ENCODE measurements around the gene CTDSPL. TPM values are rescaled to one million over a fixed set of nuclear protein-coding genes. Genes with fewer than 3 reads are reported as not detected.
A peak's percentile ranks its signal among the peaks of the same experiment; 100 is the strongest.

The CTDSPL gene
- total RNA-seq, 1 donor from 2014 or later = 68.4 TPM

DNA sequence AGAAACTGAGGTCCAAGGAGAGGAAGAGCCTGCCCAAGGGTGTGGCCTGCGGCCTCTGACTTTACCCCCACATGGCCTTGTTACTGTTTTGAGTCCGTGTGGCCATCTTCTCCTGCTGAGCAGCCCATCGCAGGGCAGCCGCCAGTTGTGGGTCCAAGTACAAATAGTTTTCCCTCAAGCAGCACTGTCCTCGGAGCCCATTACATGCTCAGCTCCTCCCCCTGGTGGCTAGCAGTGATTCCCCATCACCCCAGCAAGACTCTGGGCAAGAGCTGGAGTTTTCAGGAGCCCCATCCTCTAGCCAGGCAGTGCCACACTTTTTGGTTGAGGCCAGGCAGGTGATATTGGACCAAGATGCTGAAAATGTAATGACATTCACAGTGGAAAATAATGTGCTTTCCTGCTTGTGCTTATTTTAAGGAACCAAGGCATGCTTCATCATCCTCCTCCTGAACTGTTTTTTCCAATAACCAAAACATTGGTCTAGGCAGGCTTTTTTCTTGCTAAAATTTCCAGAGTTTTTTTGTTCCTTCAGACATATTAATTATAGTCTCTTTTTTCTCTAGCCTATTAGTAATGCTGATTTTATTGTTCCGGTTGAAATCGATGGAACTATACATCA, 105.7 kb downstream of the CTDSPL start:
- no peak for DNase-seq (ENCODE audit: low spot score)

DNA sequence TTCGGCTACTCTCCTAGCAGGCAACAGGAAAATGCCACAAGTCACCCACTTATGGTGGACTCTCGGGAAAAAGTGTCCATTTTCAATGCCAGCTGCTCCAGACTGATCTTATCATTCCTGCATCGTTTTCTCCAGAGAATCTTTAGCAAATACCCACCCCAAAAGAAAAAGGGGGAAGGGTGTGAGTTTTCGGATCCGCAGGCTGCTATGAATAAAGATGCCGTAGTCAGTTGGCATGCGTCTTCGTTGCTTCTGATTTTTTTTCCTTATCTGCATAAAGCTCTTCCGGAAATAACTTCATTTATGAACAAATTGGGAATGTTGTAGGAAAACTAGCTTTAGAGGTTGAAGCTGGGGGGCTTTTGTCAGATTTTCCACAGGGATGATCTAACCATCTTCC, 106.5 kb downstream of the CTDSPL start:
- DNase-seq (ENCODE audit: low spot score) = no peak

DNA sequence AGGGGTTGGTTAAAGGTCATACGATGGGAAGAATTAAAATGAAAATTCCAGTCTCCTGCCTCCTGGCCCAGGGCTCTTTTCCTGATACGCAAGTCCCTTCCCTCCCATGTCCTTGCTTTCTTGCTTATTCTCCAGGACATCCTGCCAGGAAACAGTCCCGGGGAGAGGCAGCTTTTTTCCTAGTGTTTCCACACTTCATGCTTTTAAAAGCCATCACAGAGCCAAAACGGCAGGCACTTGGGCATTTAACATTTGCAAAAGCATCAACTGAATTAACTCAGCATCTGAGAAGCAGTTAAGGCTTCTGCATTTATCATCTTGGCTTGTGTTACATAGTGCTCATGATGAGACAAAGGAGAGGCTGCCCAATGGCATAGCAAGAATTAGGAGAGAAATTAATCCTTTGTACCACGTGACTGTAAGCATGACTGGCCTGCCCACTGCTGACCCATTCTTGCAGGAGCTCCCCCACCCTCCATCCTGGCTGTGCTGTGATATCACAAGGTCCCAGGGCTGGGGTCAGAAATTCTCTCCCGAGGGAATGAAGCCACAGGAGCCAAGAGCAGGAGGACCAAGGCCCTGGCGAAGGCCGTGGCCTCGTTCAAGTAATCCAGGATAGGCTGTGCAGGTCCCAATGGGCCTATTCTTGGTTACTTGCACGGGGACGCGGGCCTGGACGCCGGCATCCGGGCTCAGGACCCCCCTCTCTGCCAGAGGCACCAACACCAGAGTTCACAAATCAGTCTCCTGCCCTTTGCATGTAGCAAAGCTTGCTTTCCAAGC, 107.3 kb downstream of the CTDSPL start:
- no peak for DNase-seq (ENCODE audit: low spot score)

- DNase-seq (ENCODE audit: low spot score) = peak; percentile 33
These were observed 108.0 kb downstream of the CTDSPL start for GRCh38 chr3:37969596-37970100.

DNA sequence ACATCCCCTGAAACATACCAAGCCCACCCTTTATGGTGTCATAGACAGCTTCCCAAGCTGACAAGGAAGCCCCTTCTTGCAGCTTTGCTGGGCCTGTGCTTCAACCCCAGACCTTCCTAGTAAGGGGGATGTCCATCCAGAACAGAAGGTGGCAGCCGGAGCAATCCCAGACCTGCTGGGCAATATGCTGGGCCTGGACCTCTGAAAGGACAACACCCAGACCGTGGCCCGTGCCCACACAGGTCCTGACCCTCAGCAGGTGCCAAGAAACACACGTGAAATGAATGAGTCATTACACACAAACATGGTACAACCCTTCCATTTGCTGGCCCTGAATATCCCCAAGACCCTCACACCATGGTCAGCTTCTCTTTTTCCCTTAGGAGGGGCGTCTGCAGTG, 109.1 kb downstream of the CTDSPL start:
- peak; percentile 35 for DNase-seq (ENCODE audit: low spot score)

GRCh38 chr3:37971467-37971866, 109.8 kb downstream of the CTDSPL start:
- peak; percentile 22 for DNase-seq (ENCODE audit: low spot score)

DNA sequence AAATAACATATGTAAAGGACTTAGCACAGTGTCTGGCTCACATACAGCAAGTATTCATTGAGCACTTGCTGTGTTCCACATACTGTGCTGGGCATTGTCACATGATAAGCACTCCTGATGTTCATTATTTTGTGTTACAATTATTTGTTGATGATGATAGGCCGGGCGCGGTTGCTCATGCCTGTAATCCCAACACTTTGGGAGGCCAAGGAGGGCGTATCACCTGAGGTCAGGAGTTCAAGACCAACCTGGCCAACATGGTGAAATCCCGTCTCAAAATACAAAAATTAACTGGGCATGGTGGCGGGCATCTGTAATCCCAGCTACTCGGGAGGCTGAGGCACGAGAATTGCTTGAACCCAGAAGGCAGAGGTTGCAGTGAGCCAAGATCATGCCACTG, 110.4 kb downstream of the CTDSPL start:
- DNase-seq (ENCODE audit: low spot score) = peak; percentile 15

- DNase-seq (ENCODE audit: low spot score) = peak; percentile 36
These were observed 111.8 kb downstream of the CTDSPL start for GRCh38 chr3:37973246-37974054.

GRCh38 chr3:37974121-37975083, 112.7 kb downstream of the CTDSPL start:
- DNase-seq (ENCODE audit: low spot score) = peak; percentile 70

DNA sequence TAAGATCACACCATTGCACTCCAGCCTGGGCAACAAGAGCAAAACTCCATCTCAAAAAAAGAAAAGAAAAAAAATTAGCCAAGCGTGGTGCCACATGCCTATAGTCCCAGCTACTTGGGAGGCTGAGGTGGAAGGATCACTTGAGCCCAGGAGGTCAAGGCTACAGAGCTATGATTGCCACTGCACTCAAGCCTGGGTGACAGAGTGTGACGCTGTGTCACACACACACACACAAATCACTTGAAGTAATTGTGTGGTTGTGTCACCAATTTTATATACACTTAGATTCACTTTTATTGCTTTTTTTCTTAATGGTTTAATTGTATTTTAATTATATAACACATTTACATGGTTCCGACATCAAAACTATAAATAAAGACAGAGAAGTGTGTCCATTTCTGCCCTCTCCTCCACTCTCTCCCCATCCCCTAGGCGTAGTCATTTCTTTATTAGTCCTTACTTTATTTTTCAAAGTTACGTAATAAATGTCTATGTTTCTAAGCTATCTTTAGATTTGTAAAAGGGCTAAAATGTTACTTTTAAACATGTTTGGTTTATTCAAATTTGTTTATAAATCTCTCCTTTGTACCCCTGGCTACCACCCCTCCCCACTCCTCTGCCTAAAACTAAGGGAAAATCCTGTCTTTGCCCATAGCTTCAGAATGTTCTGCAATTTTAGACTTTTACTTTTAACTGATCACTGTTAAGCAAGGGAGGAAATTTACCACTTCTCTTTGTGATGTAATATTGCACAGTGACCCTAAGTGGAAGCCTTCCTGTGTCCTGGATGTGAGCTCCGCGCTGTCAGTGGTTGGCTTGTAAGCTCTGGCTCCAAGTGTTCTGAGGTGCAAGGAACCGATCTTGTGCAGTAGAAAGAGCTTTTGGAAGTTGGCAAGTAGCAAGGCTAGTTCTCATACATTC, 118.1 kb downstream of the CTDSPL start:
- DNase-seq (ENCODE audit: low spot score) = no peak

DNA sequence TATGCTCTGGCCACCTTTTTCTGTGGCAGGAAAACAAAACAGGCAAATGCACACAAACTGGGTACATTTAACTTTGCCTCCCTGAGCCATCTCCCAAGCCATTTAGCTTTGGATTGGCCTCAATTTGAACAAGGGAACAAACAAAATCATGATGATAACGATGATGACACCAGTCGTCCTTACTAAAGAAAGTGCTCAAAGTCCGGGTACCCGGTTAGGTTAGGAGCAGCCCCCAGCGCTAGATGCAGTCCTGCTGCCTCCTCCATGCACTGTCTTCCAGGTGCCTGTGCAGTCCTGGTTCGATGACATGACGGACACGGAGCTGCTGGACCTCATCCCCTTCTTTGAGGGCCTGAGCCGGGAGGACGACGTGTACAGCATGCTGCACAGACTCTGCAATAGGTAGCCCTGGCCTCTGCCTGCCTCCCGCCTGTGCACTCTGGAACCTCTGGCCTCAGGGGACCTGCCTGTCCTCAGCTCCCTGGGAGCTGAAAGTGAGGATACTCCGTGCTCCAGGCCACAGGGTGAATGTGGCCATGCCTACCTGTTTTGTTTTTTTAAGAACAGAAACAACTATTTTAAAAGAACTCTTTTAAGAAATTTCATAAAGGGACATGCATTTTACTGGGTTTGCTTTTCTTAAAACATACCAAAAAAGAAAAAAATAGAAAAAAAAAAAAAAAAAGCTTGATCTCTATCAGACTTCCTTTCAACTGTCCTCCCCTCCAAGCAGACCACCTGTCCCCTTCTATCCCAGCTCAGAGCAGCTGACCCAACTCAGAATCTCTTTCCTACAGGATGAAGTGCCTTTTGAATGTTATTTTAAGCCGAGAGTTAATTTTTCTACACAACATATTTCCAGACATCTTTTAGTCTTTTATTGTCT, 119.0 kb downstream of the CTDSPL start:
- DNase-seq (ENCODE audit: low spot score) = no peak

- no peak for DNase-seq (ENCODE audit: low spot score)
These were observed 119.6 kb downstream of the CTDSPL start for GRCh38 chr3:37981348-37981664.

- peak; percentile 10 for DNase-seq (ENCODE audit: low spot score)
These were observed 120.7 kb downstream of the CTDSPL start for GRCh38 chr3:37982331-37982730.

- peak; percentile 39 for DNase-seq (ENCODE audit: low spot score)
These were observed 122.4 kb downstream of the CTDSPL start for GRCh38 chr3:37984051-37984450.

- no peak for DNase-seq (ENCODE audit: low spot score)
These were observed 122.9 kb downstream of the CTDSPL start for GRCh38 chr3:37984596-37984995.

DNA sequence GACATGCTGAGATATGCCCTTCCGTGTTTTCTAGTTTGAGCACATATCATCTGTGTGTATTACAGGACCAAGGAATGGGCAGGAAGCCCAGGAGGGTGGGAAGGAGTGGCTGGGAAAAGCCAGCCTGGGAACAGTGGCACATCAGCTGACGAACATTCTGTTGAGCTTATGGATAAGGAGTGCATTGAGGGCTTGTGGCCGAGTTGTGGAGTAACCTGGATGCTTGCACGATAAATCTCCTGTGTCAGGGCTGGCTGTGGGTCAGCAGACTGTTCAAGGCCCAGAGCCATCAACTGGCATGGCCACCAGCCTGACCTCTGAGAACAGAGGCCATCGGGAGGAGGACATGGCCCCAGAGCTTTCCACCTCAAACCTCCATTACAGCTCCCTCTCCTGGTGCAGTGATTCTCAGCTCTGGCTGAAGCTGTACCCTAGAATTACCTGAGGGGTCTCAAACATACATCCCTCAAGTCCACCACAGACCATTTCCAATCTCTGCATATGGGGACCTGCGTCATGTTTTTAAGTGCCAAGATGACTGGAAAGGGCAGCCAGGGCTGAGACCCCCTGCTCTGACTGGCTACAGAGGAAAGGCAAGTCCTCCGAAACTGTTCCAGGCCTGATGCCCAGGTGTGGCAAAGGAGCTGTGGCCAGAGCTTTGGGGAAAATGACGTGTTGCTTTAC, 124.1 kb downstream of the CTDSPL start:
- peak; percentile 43 for DNase-seq (ENCODE audit: low spot score)

GRCh38 chr3:37986479-37987314, 125.0 kb downstream of the CTDSPL start:
- DNase-seq (ENCODE audit: low spot score) = peak; percentile 87

GRCh38 chr3:37987315-37987697, 125.6 kb downstream of the CTDSPL start:
- DNase-seq (ENCODE audit: low spot score) = no peak

All from ureter (tissue), 1 donor.